ENCODE measurements around the gene ITGB2. TPM values are rescaled to one million over a fixed set of nuclear protein-coding genes. Genes with fewer than 3 reads are reported as not detected.

ITGB2 gene
- total RNA-seq, 2 donors from 2014 or later: 1.6 to 2.3 TPM

DNA sequence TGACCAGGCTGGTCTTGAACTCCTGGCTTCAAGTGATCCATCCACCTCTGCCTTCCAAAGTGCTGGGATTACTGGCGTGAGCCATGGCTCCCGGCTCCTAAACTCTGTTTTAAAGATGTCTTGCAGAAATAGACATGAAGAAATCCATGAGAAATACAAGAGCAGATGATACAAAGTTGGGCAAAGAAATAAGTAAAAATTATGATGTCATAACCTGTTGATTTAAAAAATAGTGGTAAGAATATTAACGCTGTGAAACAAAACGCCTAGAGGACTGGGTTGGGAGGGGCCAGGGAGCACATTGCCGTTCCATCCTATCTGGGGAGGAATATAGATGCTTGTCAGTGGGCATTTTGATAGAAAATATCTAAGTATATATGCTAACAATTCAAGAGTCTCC, 1.2 kb upstream of the ITGB2 start:
- Histone ChIP-seq H3K4me1 (ENCODE audit: control insufficient read depth, insufficient read depth, low read length) (peaks cover 4% of the 10 kb centered on the region), H3K9me3 (ENCODE audit: control insufficient read depth, low read length) (no peaks in the 10 kb centered on the region), H3K27ac (ENCODE audit: low read depth, low read length) (no peak overlapping the region), H3K4me3 (ENCODE audit: low read length) (no peak overlapping the region), H3K36me3 (ENCODE audit: control insufficient read depth, insufficient read depth, low read length) (no peaks in the 10 kb centered on the region), H3K9ac (ENCODE audit: extremely low read depth, low read length, poor library complexity, severe bottlenecking) (no peak overlapping the region), H3K27me3 (ENCODE audit: control insufficient read depth, insufficient read depth, low read length, poor library complexity, severe bottlenecking) (peaks cover 24% of the 10 kb centered on the region)
- no peak overlapping the region for H3K4me3 Mint-ChIP-seq
- no peak overlapping the region for H3K27ac Mint-ChIP-seq
- H3K27me3 Mint-ChIP-seq (ENCODE audit: insufficient read depth): peaks cover 37% of the 10 kb centered on the region
- TF ChIP-seq, protein P1, sequence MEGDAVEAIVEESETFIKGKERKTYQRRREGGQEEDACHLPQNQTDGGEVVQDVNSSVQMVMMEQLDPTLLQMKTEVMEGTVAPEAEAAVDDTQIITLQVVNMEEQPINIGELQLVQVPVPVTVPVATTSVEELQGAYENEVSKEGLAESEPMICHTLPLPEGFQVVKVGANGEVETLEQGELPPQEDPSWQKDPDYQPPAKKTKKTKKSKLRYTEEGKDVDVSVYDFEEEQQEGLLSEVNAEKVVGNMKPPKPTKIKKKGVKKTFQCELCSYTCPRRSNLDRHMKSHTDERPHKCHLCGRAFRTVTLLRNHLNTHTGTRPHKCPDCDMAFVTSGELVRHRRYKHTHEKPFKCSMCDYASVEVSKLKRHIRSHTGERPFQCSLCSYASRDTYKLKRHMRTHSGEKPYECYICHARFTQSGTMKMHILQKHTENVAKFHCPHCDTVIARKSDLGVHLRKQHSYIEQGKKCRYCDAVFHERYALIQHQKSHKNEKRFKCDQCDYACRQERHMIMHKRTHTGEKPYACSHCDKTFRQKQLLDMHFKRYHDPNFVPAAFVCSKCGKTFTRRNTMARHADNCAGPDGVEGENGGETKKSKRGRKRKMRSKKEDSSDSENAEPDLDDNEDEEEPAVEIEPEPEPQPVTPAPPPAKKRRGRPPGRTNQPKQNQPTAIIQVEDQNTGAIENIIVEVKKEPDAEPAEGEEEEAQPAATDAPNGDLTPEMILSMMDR (conservative IDR thresholded peaks at IDR 0.05): no peak
- H3K4me1 Mint-ChIP-seq: peaks cover 5% of the 10 kb centered on the region
- H3K36me3 Mint-ChIP-seq (ENCODE audit: low read depth): no peaks in the 10 kb centered on the region
- WGBS, 2 experiments (ENCODE audit: insufficient coverage in 1 of 2, insufficient read length in 1 of 2): 94 to 98% methylated on average over 5 of the region's 5 CpGs
- H3K9me3 Mint-ChIP-seq: no peaks in the 10 kb centered on the region
- no peak for DNase-seq

DNA sequence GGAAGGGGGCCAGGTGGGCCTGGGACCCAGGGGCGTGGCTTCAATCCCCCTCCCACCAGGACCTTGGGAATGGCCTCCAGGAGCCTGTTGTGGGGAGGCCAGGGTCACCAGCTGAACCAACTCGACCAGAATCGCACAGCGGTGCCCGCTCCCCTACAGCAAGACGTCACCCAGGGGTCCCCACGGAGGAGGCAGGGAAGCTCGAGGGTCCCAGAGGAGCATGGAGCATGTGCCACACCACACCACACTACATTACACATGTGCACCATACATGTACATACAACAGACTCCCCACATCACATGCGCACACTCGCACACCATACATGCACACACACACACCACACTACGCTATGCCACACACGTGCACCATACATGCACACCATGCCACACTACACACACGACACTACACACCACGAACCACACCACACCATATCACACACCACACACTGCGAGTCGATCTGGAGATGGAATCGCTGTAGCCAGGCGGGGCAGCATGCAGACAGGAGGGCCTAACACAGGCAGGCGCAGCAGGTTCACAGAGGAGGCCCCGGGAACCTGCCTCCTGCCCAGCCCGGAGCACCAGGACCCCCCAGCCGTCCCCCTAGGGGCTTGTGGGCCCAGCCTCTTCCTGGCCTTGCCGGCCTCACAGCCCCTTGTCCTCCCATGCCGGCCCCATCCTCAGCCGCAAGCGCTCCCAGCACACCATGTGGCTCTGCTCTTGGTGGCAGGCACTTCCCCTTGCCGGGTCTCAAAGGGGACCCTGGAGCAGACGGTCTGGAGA, 596 bp downstream of the ITGB2 start:
- DNase-seq: peak; percentile 45
- Mint-ChIP-seq H3K36me3 (ENCODE audit: low read depth) (no peaks in the 10 kb centered on the region), H3K4me3 (no peak overlapping the region), H3K27ac (no peak overlapping the region), H3K9me3 (no peaks in the 10 kb centered on the region), H3K27me3 (ENCODE audit: insufficient read depth) (peaks cover 37% of the 10 kb centered on the region), H3K4me1 (no peaks in the 10 kb centered on the region)
- peaks cover 24% of the 10 kb centered on the region for H3K27me3 ChIP-seq (ENCODE audit: control insufficient read depth, insufficient read depth, low read length, poor library complexity, severe bottlenecking)
- no peaks in the 10 kb centered on the region for H3K9me3 ChIP-seq (ENCODE audit: control insufficient read depth, low read length)
- H3K4me3 ChIP-seq (ENCODE audit: low read length): no peak overlapping the region
- no peak overlapping the region for H3K9ac ChIP-seq (ENCODE audit: extremely low read depth, low read length, poor library complexity, severe bottlenecking)
- no peaks in the 10 kb centered on the region for H3K4me1 ChIP-seq (ENCODE audit: control insufficient read depth, insufficient read depth, low read length)
- H3K36me3 ChIP-seq (ENCODE audit: control insufficient read depth, insufficient read depth, low read length): no peaks in the 10 kb centered on the region
- TF ChIP-seq, protein P1 (conservative IDR thresholded peaks at IDR 0.05): no peak
- H3K27ac ChIP-seq (ENCODE audit: low read depth, low read length): no peak overlapping the region
- 75 to 85% methylated on average over 13 to 28 of the region's 28 CpGs for WGBS, 2 experiments (ENCODE audit: insufficient coverage in 1 of 2, insufficient read length in 1 of 2)

DNA sequence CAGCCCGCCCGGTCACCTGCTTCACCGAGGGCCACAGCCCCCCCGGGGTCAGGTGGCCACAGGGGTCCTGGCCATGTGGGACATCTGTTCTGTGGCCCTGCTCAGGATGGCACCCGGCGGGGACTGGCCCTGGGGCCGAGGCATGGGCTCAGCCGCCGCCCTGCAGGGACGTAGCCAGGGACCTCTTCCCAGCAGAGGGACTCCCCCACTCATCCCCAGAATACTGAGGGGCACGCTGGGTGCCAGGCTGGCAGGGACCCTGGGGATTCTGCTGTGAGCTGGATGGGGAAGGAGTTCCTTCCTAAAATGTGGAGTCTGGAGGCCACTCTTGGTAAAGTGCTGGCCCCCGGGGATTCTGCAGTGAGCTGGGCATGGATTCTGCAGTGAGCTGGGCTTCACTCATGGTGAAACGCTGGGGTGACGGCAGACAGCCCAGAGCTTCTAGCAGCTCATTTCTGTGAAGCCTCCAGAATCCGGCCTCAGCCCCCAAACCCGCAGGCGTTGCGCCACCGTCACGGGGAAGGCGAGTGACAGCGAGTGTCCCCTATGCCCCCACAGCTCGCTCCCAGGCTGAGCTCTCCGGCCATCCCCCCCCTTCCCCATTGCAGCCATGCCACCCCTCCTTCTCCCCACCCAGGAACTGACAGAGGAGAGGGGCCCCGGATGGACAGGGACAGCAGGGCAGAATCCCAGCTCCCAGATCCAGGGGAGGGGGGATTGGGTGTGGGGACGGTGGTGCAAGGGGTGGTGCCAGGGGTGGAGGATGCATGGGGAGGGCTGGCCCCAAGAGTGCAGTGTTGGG, 1.4 kb downstream of the ITGB2 start:
- H3K36me3 ChIP-seq (ENCODE audit: control insufficient read depth, insufficient read depth, low read length): no peaks in the 10 kb centered on the region
- no peak overlapping the region for H3K27ac Mint-ChIP-seq
- 52 to 66% methylated on average over 8 to 22 of the region's 26 CpGs for WGBS, 2 experiments (ENCODE audit: insufficient coverage in 1 of 2, insufficient read length in 1 of 2)
- H3K9me3 ChIP-seq (ENCODE audit: control insufficient read depth, low read length): no peaks in the 10 kb centered on the region
- no peak overlapping the region for H3K27ac ChIP-seq (ENCODE audit: low read depth, low read length)
- H3K36me3 Mint-ChIP-seq (ENCODE audit: low read depth): no peaks in the 10 kb centered on the region
- peak; percentile 44 for DNase-seq
- H3K9me3 Mint-ChIP-seq: no peaks in the 10 kb centered on the region
- H3K4me1 Mint-ChIP-seq: no peaks in the 10 kb centered on the region
- H3K27me3 ChIP-seq (ENCODE audit: control insufficient read depth, insufficient read depth, low read length, poor library complexity, severe bottlenecking): peaks cover 24% of the 10 kb centered on the region
- no peaks in the 10 kb centered on the region for H3K4me1 ChIP-seq (ENCODE audit: control insufficient read depth, insufficient read depth, low read length)
- peaks cover 37% of the 10 kb centered on the region for H3K27me3 Mint-ChIP-seq (ENCODE audit: insufficient read depth)
- peak overlapping the region; percentile 59 for H3K4me3 Mint-ChIP-seq
- no peak overlapping the region for H3K9ac ChIP-seq (ENCODE audit: extremely low read depth, low read length, poor library complexity, severe bottlenecking)
- TF ChIP-seq, protein P1 (conservative IDR thresholded peaks at IDR 0.05): no peak
- peak overlapping the region; percentile 68 for H3K4me3 ChIP-seq (ENCODE audit: low read length)
